Measurements from ENCODE around the gene WIPI1. TPM values are rescaled to one million over a fixed set of nuclear protein-coding genes. Genes with fewer than 3 reads are reported as not detected.

WIPI1 gene
- total and polyA plus RNA-seq, 9 of the 15 experiments (the other 6 are each of a cell fraction or from before 2014, with no cell fraction given), result 3.7 to 23.5 (median 11.8) TPM

GRCh38 chr17:68461122-68461539, 3.8 kb upstream of the WIPI1 start (continued):
- TF ChIP-seq, protein P1, sequence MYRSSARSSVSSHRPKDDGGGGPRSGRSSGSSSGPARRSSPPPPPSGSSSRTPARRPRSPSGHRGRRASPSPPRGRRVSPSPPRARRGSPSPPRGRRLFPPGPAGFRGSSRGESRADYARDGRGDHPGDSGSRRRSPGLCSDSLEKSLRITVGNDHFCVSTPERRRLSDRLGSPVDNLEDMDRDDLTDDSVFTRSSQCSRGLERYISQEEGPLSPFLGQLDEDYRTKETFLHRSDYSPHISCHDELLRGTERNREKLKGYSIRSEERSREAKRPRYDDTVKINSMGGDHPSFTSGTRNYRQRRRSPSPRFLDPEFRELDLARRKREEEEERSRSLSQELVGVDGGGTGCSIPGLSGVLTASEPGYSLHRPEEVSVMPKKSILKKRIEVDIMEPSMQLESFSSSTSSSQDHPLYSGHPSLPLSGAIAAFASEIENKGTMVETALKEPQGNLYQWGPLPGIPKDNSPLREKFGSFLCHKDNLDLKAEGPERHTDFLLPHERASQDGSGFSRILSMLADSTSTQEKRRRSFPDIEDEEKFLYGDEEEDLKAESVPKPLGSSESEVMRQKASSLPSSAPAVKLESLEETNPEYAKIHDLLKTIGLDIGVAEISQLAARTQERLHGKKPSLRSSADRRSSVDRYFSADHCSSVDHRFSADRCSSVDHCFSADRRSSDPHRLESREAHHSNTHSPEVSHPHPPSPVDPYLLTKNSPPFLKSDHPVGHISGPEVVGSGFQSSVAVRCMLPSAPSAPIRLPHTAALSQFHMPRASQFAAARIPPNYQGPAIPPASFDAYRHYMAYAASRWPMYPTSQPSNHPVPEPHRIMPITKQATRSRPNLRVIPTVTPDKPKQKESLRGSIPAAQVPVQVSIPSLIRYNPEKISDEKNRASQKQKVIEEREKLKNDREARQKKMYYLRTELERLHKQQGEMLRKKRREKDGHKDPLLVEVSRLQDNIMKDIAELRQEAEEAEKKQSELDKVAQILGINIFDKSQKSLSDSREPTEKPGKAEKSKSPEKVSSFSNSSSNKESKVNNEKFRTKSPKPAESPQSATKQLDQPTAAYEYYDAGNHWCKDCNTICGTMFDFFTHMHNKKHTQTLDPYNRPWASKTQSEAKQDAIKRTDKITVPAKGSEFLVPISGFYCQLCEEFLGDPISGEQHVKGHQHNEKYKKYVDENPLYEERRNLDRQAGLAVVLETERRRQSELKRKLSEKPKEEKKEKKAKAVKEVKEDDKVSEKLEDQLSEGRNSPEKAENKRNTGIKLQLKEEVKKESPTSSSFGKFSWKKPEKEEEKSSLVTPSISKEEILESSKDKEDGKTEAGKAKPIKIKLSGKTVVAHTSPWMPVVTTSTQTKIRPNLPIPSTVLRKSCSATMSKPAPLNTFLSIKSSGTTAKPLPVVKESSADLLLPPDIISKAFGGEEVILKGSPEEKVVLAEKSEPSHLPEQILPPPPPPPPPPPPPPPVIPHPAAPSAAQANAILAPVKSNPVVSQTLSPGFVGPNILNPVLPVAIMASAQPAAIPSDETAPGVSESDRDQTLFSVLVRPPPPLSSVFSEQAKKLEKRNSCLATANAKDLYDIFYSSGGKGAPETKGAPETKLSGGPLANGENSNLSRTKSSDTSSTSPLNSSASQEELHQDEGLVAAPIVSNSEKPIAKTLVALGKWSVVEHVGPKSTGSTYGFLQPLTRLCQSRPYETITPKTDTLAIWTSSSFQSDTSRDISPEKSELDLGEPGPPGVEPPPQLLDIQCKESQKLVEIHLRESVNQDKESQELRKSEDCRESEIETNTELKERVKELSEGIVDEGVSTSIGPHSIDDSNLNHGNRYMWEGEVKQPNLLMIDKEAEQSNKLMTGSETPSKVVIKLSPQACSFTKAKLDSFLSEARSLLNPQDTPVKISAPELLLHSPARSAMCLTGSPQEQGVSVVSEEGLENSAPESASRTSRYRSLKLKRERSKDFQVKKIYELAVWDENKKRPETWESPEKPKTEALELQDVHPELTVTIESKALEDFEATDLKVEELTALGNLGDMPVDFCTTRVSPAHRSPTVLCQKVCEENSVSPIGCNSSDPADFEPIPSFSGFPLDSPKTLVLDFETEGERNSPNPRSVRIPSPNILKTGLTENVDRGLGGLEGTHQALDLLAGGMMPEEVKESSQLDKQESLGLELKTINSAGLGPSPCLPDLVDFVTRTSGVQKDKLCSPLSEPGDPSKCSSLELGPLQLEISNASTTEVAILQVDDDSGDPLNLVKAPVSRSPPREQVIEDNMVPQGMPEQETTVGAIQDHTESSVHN (IDR thresholded peaks at IDR 0.05; ENCODE audit: borderline replicate concordance in 1 of 2, low read depth in 1 of 2), result no peak
- TF ChIP-seq TFAP4 (CRISPR knock-in tag; IDR thresholded peaks at IDR 0.05; ENCODE audit: borderline replicate concordance) (no peak), TRIM24 (IDR thresholded peaks at IDR 0.05) (peak; percentile 19 to 45; a peak in 1 of 4 replicates), SIRT6 (IDR thresholded peaks at IDR 0.05; ENCODE audit: low read depth, low read length) (no peak), POLR2B (IDR thresholded peaks at IDR 0.05; ENCODE audit: low read depth, partially characterized antibody) (no peak), CBX3 (IDR thresholded peaks at IDR 0.05; ENCODE audit: borderline replicate concordance in 1 of 2, low read length in 2 of 2) (no peak), GMEB1 (CRISPR knock-in tag; IDR thresholded peaks at IDR 0.05) (no peak), ZNF583 (CRISPR knock-in tag; IDR thresholded peaks at IDR 0.05) (peak; percentile 23; the same call in 1 of the 2 replicates), MTA1 (IDR thresholded peaks at IDR 0.05; ENCODE audit: borderline replicate concordance) (no peak), C11orf30 (IDR thresholded peaks at IDR 0.05; ENCODE audit: low read depth) (peak; percentile 88), ZNF740 (CRISPR knock-in tag; IDR thresholded peaks at IDR 0.05) (no peak), ZNF740 (tag; IDR thresholded peaks at IDR 0.05) (0 out of 4 replicates have a peak, but pooled peaks of 1 of the 2 experiments have one; percentile 46), PHF20 (IDR thresholded peaks at IDR 0.05; ENCODE audit: partially characterized antibody) (no peak), THRAP3 (IDR thresholded peaks at IDR 0.05; ENCODE audit: borderline replicate concordance) (no peak), ILK (tag; IDR thresholded peaks at IDR 0.05; ENCODE audit: borderline replicate concordance, low read depth) (no peak), ZNF696 (CRISPR knock-in tag; conservative IDR thresholded peaks at IDR 0.05) (peak; percentile 21; the same call in 1 of the 2 replicates), MED1 (CRISPR knock-in tag; IDR thresholded peaks at IDR 0.05; ENCODE audit: borderline replicate concordance) (no peak)

Data from K562 (cell line).